ENCODE measurements around the gene CST8. TPM values are rescaled to one million over a fixed set of nuclear protein-coding genes. Genes with fewer than 3 reads are reported as not detected.

CST8 gene
- total RNA-seq, 2 experiments from 2014 or later = not detected

- intact Hi-C loops (cut with micrococcal nuclease) = no loop called here
- DNase-seq = no peak
- ChIA-PET CTCF (no interaction called here), POLR2A (no interaction called here)
- H3K27ac Mint-ChIP-seq = no peak overlapping the region
- no peaks in the 10 kb centered on the region for H3K9me3 Mint-ChIP-seq
- no peak overlapping the region for H3K4me3 Mint-ChIP-seq
- ATAC-seq = no peak
- H3K27me3 Mint-ChIP-seq = no peaks in the 10 kb centered on the region
- H3K4me1 Mint-ChIP-seq (ENCODE audit: low read depth) = no peaks in the 10 kb centered on the region
- no peak for TF ChIP-seq CTCF (IDR thresholded peaks at IDR 0.05)
- no peaks in the 10 kb centered on the region for H3K36me3 Mint-ChIP-seq (ENCODE audit: low read depth)
These were observed 15.5 kb upstream of the CST8 start for GRCh38 chr20:23475395-23475794.

GRCh38 chr20:23476015-23476754 lies 14.7 kb upstream of the CST8 start:
- no peaks in the 10 kb centered on the region for H3K36me3 Mint-ChIP-seq (ENCODE audit: low read depth)
- H3K9me3 Mint-ChIP-seq = no peaks in the 10 kb centered on the region
- no peaks in the 10 kb centered on the region for H3K27me3 Mint-ChIP-seq
- no peak for DNase-seq
- no peaks in the 10 kb centered on the region for H3K4me1 Mint-ChIP-seq (ENCODE audit: low read depth)
- no peak for ATAC-seq
- CTCF ChIA-PET = no interaction called here
- POLR2A ChIA-PET = no interaction called here
- intact Hi-C loops (cut with micrococcal nuclease) = no loop called here
- no peak for TF ChIP-seq CTCF (IDR thresholded peaks at IDR 0.05)
- H3K4me3 Mint-ChIP-seq = no peak overlapping the region
- H3K27ac Mint-ChIP-seq = no peak overlapping the region

DNA sequence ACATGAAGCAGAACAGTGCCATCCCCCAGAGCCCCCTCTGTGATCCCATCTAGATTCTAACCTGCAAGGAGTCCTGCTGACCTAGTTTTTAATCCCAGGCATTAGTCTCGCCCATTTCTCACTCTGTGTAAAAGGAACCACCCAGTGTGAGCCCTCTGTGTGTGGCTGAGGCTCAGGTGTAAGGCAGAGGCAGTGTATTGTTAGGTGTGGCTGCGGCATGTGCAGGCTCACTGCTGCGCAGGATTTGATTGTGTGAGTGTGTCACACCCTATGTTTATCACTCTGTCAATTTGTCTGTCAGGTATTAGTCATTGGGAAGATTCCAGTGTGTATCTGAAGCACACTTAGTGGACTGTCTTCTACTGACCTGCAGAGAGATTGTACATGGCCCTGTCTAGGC lies 13.7 kb upstream of the CST8 start:
- Mint-ChIP-seq H3K4me1 (ENCODE audit: low read depth) (no peaks in the 10 kb centered on the region), H3K27ac (no peak overlapping the region), H3K36me3 (ENCODE audit: low read depth) (no peaks in the 10 kb centered on the region), H3K27me3 (no peaks in the 10 kb centered on the region), H3K9me3 (no peaks in the 10 kb centered on the region), H3K4me3 (no peak overlapping the region)
- intact Hi-C loops (cut with micrococcal nuclease) = no loop called here
- no peak for TF ChIP-seq CTCF (IDR thresholded peaks at IDR 0.05)
- POLR2A ChIA-PET = no interaction called here
- ATAC-seq = no peak
- CTCF ChIA-PET = no interaction called here
- DNase-seq = no peak

GRCh38 chr20:23479043-23479442 lies 11.9 kb upstream of the CST8 start:
- Mint-ChIP-seq H3K27ac (no peak overlapping the region), H3K4me3 (no peak overlapping the region), H3K36me3 (ENCODE audit: low read depth) (no peaks in the 10 kb centered on the region), H3K4me1 (ENCODE audit: low read depth) (no peaks in the 10 kb centered on the region), H3K27me3 (no peaks in the 10 kb centered on the region), H3K9me3 (no peaks in the 10 kb centered on the region)
- ATAC-seq (no peak), DNase-seq (no peak)
- intact Hi-C loops (cut with micrococcal nuclease) = no loop called here
- CTCF ChIA-PET = no interaction called here
- no peak for TF ChIP-seq CTCF (IDR thresholded peaks at IDR 0.05)
- POLR2A ChIA-PET = no interaction called here

DNA sequence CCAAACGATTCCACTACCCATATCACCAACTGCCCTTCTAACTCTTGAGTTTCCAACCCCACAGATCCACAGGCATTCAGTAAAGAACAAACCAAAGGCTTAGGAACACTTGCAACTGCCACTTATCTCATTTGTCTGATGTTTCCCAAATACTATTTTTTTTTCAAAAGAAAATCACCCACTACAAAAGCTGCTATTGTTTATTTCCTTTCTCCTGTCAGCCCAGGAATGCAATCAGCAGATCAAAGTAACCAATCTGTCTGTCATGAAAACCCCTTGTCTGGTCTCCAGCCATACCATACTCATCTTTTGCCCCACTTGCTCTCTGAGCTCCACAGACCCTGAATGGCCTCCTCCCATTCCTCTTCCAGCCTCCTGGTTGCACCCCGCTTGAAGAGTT lies 8.8 kb upstream of the CST8 start:
- no peak for TF ChIP-seq CTCF (IDR thresholded peaks at IDR 0.05)
- Mint-ChIP-seq H3K4me1 (ENCODE audit: low read depth) (no peaks in the 10 kb centered on the region), H3K27me3 (no peaks in the 10 kb centered on the region), H3K4me3 (no peak overlapping the region), H3K36me3 (ENCODE audit: low read depth) (no peaks in the 10 kb centered on the region), H3K27ac (no peak overlapping the region), H3K9me3 (no peaks in the 10 kb centered on the region)
- no peak for DNase-seq
- ChIA-PET POLR2A (no interaction called here), CTCF (no interaction called here)
- no peak for ATAC-seq
- intact Hi-C loops (cut with micrococcal nuclease) = no loop called here

Data from activated CD8-positive, alpha-beta T cell treated with anti-CD3 and anti-CD28 coated beads for 36 hours (primary cell).